Activated CD8-positive, alpha-beta T cell treated with anti-CD3 and anti-CD28 coated beads for 36 hours (primary cell): ENCODE measurements around the gene NEK1. TPM values are rescaled to one million over a fixed set of nuclear protein-coding genes. Genes with fewer than 3 reads are reported as not detected.
"Not testable (repeated sequence)": the region's sequence is repeated elsewhere in the genome, so short reads cannot be mapped to it uniquely, and the experiment has no call there.

Experiments used
- ATAC-seq: fragments of 200-7000 bp; cut with Tn5 transposase; one replicate; pipeline ENCODE4 v1.10.0; 2021; ENCODE audit warnings: mild to moderate bottlenecking, moderate library complexity
- CTCF ChIA-PET: fragments of 350-600 bp; sonication (Branson Sonifier 250); formaldehyde crosslinking; loops from one replicate; lab custom pipeline; 2021; ENCODE audit warnings: antibody characterized with exemption; lab: Charles Lee
- POLR2A ChIA-PET: fragments of 350-600 bp; sonication (Branson Sonifier 250); formaldehyde crosslinking; loops from one replicate; lab custom pipeline; 2021; ENCODE audit warnings: antibody characterized with exemption; lab: Charles Lee
- DNase-seq: peaks from one replicate; pipeline ENCODE4 v3.0.0-alpha.2; 2020
- H3K27ac Mint-ChIP-seq: one replicate; pipeline ENCODE4 v1.8.0; 2021; ENCODE audit warnings: mild to moderate bottlenecking, mixed read lengths
- H3K27me3 Mint-ChIP-seq: one replicate; pipeline ENCODE4 v1.8.0; 2021; ENCODE audit warnings: mixed read lengths
- H3K36me3 Mint-ChIP-seq: one replicate; pipeline ENCODE4 v1.8.0; 2021; ENCODE audit warnings: low read depth, mixed read lengths
- H3K4me1 Mint-ChIP-seq: one replicate; pipeline ENCODE4 v1.8.0; 2021; ENCODE audit warnings: low read depth, mixed read lengths
- H3K4me3 Mint-ChIP-seq: one replicate; pipeline ENCODE4 v1.8.0; 2021; ENCODE audit warnings: mild to moderate bottlenecking, moderate library complexity, mixed read lengths
- H3K9me3 Mint-ChIP-seq: one replicate; pipeline ENCODE4 v1.8.0; 2021; ENCODE audit warnings: mixed read lengths
- CTCF ChIP-seq: fragments of 200-600 bp; IDR thresholded peaks from one replicate; pipeline ENCODE4 v1.8.0; 2022; ENCODE audit warnings: antibody characterized with exemption, mild to moderate bottlenecking
- intact Hi-C: fragments of 100-400 bp; cut with micrococcal nuclease; formaldehyde crosslinking; loops from one replicate; pipeline ENCODE4 v1.10.0; 2022
- total RNA-seq, 2 experiments: library from RNA; stranded (reverse); gene quantifications; one replicate each; pipeline ENCODE4 v1.2.3, GENCODE V29; 2021

Gene NEK1
- total RNA-seq, 2 experiments from 2014 or later, result 12.0 to 13.6 TPM

- Mint-ChIP-seq H3K4me1 (peaks cover 5% of the 10 kb centered on the region), H3K36me3 (peaks cover 2% of the 10 kb centered on the region), H3K9me3 (no peaks in the 10 kb centered on the region), H3K27ac (no peak overlapping the region), H3K4me3 (no peak overlapping the region), H3K27me3 (no peaks in the 10 kb centered on the region)
- no peak for DNase-seq
- POLR2A ChIA-PET, result no interaction called here
- no peak for ATAC-seq
- TF ChIP-seq CTCF, result no peak
- intact Hi-C loops, result loop anchor here (5.0 kb wide), 1 partner anchor 643 kb away; no protein-coding TSS in a partner anchor
- CTCF ChIA-PET, result interaction anchor here (0.7 to 3.1 kb wide), 5 partner anchors 10 to 642 kb away, joined by 3 to 18 read pairs (median 3); no protein-coding TSS in a partner anchor
Observed at GRCh38 chr4:169565606-169566005, 46.8 kb downstream of the NEK1 start.

GRCh38 chr4:169557061-169557636, 55.2 kb downstream of the NEK1 start:
- no peaks in the 10 kb centered on the region for H3K9me3 Mint-ChIP-seq
- TF ChIP-seq CTCF, result no peak
- no peaks in the 10 kb centered on the region for H3K27me3 Mint-ChIP-seq
- CTCF ChIA-PET, result no interaction called here
- peaks cover 31% of the 10 kb centered on the region for H3K36me3 Mint-ChIP-seq
- no peaks in the 10 kb centered on the region for H3K4me1 Mint-ChIP-seq
- H3K4me3 Mint-ChIP-seq, result no peak overlapping the region
- intact Hi-C loops, result no loop called here
- ATAC-seq (no peak), DNase-seq (no peak)
- H3K27ac Mint-ChIP-seq, result no peak overlapping the region
- POLR2A ChIA-PET, result no interaction called here

- H3K4me3 Mint-ChIP-seq, CTCF ChIA-PET, H3K27me3 Mint-ChIP-seq, POLR2A ChIA-PET, DNase-seq, H3K27ac Mint-ChIP-seq, intact Hi-C loops, ATAC-seq, H3K4me1 Mint-ChIP-seq: not testable (repeated sequence)
- peaks cover 41% of the 10 kb centered on the region for H3K9me3 Mint-ChIP-seq
- peaks cover 22% of the 10 kb centered on the region for H3K36me3 Mint-ChIP-seq
Observed at GRCh38 chr4:169546548-169546947, 65.8 kb downstream of the NEK1 start.

GRCh38 chr4:169540774-169541173, 71.6 kb downstream of the NEK1 start:
- Mint-ChIP-seq H3K27ac (no peak overlapping the region), H3K4me3 (no peak overlapping the region), H3K4me1 (no peaks in the 10 kb centered on the region), H3K9me3 (peaks cover 22% of the 10 kb centered on the region), H3K27me3 (no peaks in the 10 kb centered on the region), H3K36me3 (peaks cover 10% of the 10 kb centered on the region)
- no peak for ATAC-seq
- CTCF ChIA-PET, result no interaction called here
- DNase-seq, result no peak
- TF ChIP-seq CTCF, result no peak
- intact Hi-C loops, result no loop called here
- POLR2A ChIA-PET, result no interaction called here

- Mint-ChIP-seq H3K4me3 (no peak overlapping the region), H3K36me3 (peaks cover 58% of the 10 kb centered on the region), H3K9me3 (no peaks in the 10 kb centered on the region), H3K27me3 (no peaks in the 10 kb centered on the region), H3K27ac (no peak overlapping the region), H3K4me1 (no peaks in the 10 kb centered on the region)
- no peak for TF ChIP-seq CTCF
- POLR2A ChIA-PET, result no interaction called here
- DNase-seq (no peak), ATAC-seq (no peak)
- CTCF ChIA-PET, result no interaction called here
- intact Hi-C loops, result no loop called here
Observed at GRCh38 chr4:169530048-169530447, 82.3 kb downstream of the NEK1 start.
